ENCODE results near the gene UGT1A7.

DNA sequence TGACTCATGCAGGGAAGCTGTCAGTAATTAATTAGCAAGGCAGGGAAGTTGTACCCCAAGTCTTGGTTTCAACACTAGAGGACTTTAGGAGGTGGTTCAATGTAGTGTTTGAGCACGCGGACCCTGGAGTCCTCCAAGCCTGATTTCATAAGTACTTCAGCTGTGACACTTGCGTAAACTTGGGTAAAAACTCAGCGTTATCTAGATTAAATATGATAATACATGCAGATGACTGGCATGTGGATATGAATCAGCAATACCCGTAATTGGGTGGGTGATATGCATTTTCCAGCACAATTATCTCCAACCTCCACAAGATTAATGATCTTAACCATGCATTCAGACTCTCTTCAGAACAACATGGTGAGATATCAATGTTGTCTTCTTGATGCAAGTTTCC is 5.2 kb downstream of the UGT1A7 start:
- TF ChIP-seq, protein P1, sequence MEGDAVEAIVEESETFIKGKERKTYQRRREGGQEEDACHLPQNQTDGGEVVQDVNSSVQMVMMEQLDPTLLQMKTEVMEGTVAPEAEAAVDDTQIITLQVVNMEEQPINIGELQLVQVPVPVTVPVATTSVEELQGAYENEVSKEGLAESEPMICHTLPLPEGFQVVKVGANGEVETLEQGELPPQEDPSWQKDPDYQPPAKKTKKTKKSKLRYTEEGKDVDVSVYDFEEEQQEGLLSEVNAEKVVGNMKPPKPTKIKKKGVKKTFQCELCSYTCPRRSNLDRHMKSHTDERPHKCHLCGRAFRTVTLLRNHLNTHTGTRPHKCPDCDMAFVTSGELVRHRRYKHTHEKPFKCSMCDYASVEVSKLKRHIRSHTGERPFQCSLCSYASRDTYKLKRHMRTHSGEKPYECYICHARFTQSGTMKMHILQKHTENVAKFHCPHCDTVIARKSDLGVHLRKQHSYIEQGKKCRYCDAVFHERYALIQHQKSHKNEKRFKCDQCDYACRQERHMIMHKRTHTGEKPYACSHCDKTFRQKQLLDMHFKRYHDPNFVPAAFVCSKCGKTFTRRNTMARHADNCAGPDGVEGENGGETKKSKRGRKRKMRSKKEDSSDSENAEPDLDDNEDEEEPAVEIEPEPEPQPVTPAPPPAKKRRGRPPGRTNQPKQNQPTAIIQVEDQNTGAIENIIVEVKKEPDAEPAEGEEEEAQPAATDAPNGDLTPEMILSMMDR (IDR thresholded peaks at IDR 0.05; ENCODE audit: poor library complexity, severe bottlenecking): no peak
- no peak for TF ChIP-seq POLR2AphosphoS5 (IDR thresholded peaks at IDR 0.05)
- no peak for TF ChIP-seq EZH2 (IDR thresholded peaks at IDR 0.05; ENCODE audit: borderline replicate concordance, insufficient read depth, low read length, poor library complexity, severe bottlenecking)
- no peak for TF ChIP-seq RAD21 (conservative IDR thresholded peaks at IDR 0.05)
- TF ChIP-seq EP300 (conservative IDR thresholded peaks at IDR 0.05; ENCODE audit: poor library complexity, severe bottlenecking): no peak
